B cell (primary cell): ENCODE data around the gene PRPS2. TPM values are rescaled to one million over a fixed set of nuclear protein-coding genes. Genes with fewer than 3 reads are reported as not detected.

Source experiments
- ATAC-seq: fragments of 200-7000 bp; cut with Tn5 transposase; one replicate; pipeline ENCODE4 v1.10.0; 2021; ENCODE audit warnings: low read depth, mild to moderate bottlenecking, moderate number of reproducible peaks, moderate library complexity
- CTCF ChIA-PET: fragments of 350-600 bp; sonication (Branson Sonifier 250); formaldehyde crosslinking; loops from one replicate; lab custom pipeline; 2021; ENCODE audit warnings: antibody characterized with exemption, inconsistent platforms; lab: Charles Lee
- POLR2A ChIA-PET: fragments of 350-600 bp; sonication (Branson Sonifier 250); formaldehyde crosslinking; loops from one replicate; lab custom pipeline; 2021; ENCODE audit warnings: antibody characterized with exemption; lab: Charles Lee
- DNase-seq: peaks from one replicate; pipeline ENCODE4 v3.0.0; 2013
- H2AFZ ChIP-seq: 2 replicates; pipeline ENCODE4 v1.6.1; 2012; ENCODE audit warnings: mild to moderate bottlenecking, low read depth, low read length; ENCODE audit not compliant: insufficient read depth, poor library complexity, severe bottlenecking
- H3K27ac ChIP-seq, 2 donors: 1 replicate in 1 of 2; 2 replicates in 1 of 2; pipeline ENCODE4 v1.5.1; 2012 to 2013; ENCODE audit warnings: low read length in 2 of 2, mild to moderate bottlenecking in 2 of 2, moderate library complexity in 1 of 2
- H3K27me3 ChIP-seq, 4 experiments: fragments of 200-600 bp in 1 of 4; sonication (generic) in 1 of 4; replicated peaks in 1 of 4; 1 replicate in 2 of 4; 2 replicates in 2 of 4; pipeline versions ENCODE4 v1.6.1 to v1.7.0; 2013 to 2016; ENCODE audit warnings: low read length in 3 of 4, mild to moderate bottlenecking in 2 of 4, mixed read lengths in 1 of 4, moderate library complexity in 1 of 4; ENCODE audit not compliant: insufficient read depth in 4 of 4, control insufficient read depth in 3 of 4; ENCODE audit errors: control extremely low read depth in 1 of 4
- H3K36me3 ChIP-seq, 2 experiments: replicated peaks in 1 of 2; 1 replicate in 1 of 2; 2 replicates in 1 of 2; pipeline versions ENCODE4 v1.6.1 to v1.7.1; 2013; ENCODE audit warnings: low read length in 1 of 2; ENCODE audit not compliant: insufficient read depth in 2 of 2, control insufficient read depth in 1 of 2; ENCODE audit errors: control extremely low read depth in 1 of 2, extremely low read depth in 1 of 2
- H3K4me1 ChIP-seq, 2 donors: fragments of 200-600 bp in 1 of 2; sonication (generic) in 1 of 2; 1 replicate in 1 of 2; 2 replicates in 1 of 2; pipeline versions ENCODE4 v1.5.1 to v1.6.1; 2013 to 2017; ENCODE audit warnings: low read length in 2 of 2; ENCODE audit not compliant: control insufficient read depth in 2 of 2, insufficient read depth in 2 of 2
- H3K4me2 ChIP-seq: replicated peaks from 2 replicates; pipeline ENCODE3; 2012; ENCODE audit warnings: mild to moderate bottlenecking, low read depth, low read length; ENCODE audit not compliant: poor library complexity, severe bottlenecking
- H3K4me3 ChIP-seq, 5 experiments: fragments of 200-600 bp in 1 of 5; sonication (generic) in 1 of 5; 1 replicate in 3 of 5; 2 replicates in 2 of 5; pipeline versions ENCODE4 v1.5.1 to v1.7.0; 2011 to 2016; ENCODE audit warnings: low read length in 4 of 5, mild to moderate bottlenecking in 4 of 5, low read depth in 2 of 5, control low read depth in 1 of 5, moderate library complexity in 1 of 5; ENCODE audit not compliant: insufficient read depth in 1 of 5; ENCODE audit errors: control extremely low read depth in 1 of 5, extremely low read depth in 1 of 5
- H3K79me2 ChIP-seq: fragments of 200-600 bp; sonication (generic); one replicate; pipeline ENCODE4 v1.6.0; 2016; ENCODE audit warnings: low read length; ENCODE audit not compliant: control insufficient read depth, insufficient read depth
- H3K9ac ChIP-seq: fragments of 200-600 bp; sonication (generic); 2 replicates; pipeline ENCODE4 v1.6.1; 2017; ENCODE audit warnings: mild to moderate bottlenecking, low read length, moderate library complexity
- H3K9me3 ChIP-seq, 3 donors: one replicate each; pipeline versions ENCODE4 v1.6.1 to v1.7.1; 2013; ENCODE audit warnings: low read length in 2 of 3; ENCODE audit not compliant: control insufficient read depth in 2 of 3, insufficient read depth in 1 of 3; ENCODE audit errors: control extremely low read depth in 1 of 3
- H4K20me1 ChIP-seq: 2 replicates; pipeline ENCODE4 v1.6.0; 2012; ENCODE audit warnings: mild to moderate bottlenecking, low read length; ENCODE audit not compliant: insufficient read depth, control insufficient read depth, poor library complexity, severe bottlenecking
- H3K27ac Mint-ChIP-seq: one replicate; pipeline ENCODE4 v1.8.0; 2021; ENCODE audit warnings: mixed read lengths
- H3K27me3 Mint-ChIP-seq: one replicate; pipeline ENCODE4 v1.8.0; 2021; ENCODE audit warnings: mixed read lengths
- H3K4me1 Mint-ChIP-seq: one replicate; pipeline ENCODE4 v1.8.0; 2021; ENCODE audit warnings: mixed read lengths
- H3K4me3 Mint-ChIP-seq: one replicate; pipeline ENCODE4 v1.8.0; 2021; ENCODE audit warnings: mixed read lengths
- H3K9me3 Mint-ChIP-seq: one replicate; pipeline ENCODE4 v1.8.0; 2022; ENCODE audit warnings: mixed read lengths; ENCODE audit not compliant: insufficient read depth
- CTCF ChIP-seq: fragments of 200-600 bp; IDR thresholded peaks from one replicate; pipeline ENCODE4 v1.8.0; 2022; ENCODE audit warnings: antibody characterized with exemption, mild to moderate bottlenecking
- EZH2 ChIP-seq: IDR thresholded peaks from 2 replicates; pipeline ENCODE4 v1.6.1; 2012; ENCODE audit warnings: borderline replicate concordance, low read depth, mild to moderate bottlenecking, moderate library complexity, low read length; ENCODE audit not compliant: insufficient read depth, poor library complexity, severe bottlenecking
- WGBS: methylation state at CpG from one replicate; pipeline ENCODE4 v1.1.5; 2013; ENCODE audit warnings: missing lambda C conversion rate; ENCODE audit not compliant: insufficient coverage; 5-methylcytosine and 5-hydroxymethylcytosine counted together
- intact Hi-C: fragments of 100-400 bp; cut with micrococcal nuclease; formaldehyde crosslinking; loops from one replicate; pipeline ENCODE4 v1.10.0; 2022
- polyA plus RNA-seq: library from polyadenylated mRNA; depleted of rRNA; stranded (reverse); fragments of >200 nt; gene quantifications from 2 replicates; pipeline ENCODE4 v1.2.3, GENCODE V29; 2012
- total RNA-seq, 2 donors: library from RNA; stranded (reverse); fragments of 120-200 nt in 1 of 2; gene quantifications; 1 replicate in 1 of 2; 2 replicates in 1 of 2; pipeline versions ENCODE4 v1.2.3 to v1.2.4, GENCODE V29; 2013 to 2022

The PRPS2 gene
- total and polyA plus RNA-seq, 2 donors (not counting 1 experiment from before 2014, with no cell fraction given), result 11.6 to 31.1 TPM

GRCh38 chrX:12792711-12793110, 1.5 kb downstream of the PRPS2 start:
- no peak for TF ChIP-seq CTCF
- no peak for TF ChIP-seq EZH2
- Mint-ChIP-seq H3K4me3 (peak overlapping the region; percentile 79), H3K4me1 (peaks cover 29% of the 10 kb centered on the region), H3K27me3 (no peaks in the 10 kb centered on the region), H3K9me3 (no peaks in the 10 kb centered on the region), H3K27ac (no peak overlapping the region)
- Histone ChIP-seq H3K79me2 (peaks cover 20% of the 10 kb centered on the region), H3K27me3 (no peaks in the 10 kb centered on the region), H3K36me3 (peaks cover under 1 to 2% of the 10 kb centered on the region in 2 experiments), H3K27ac (no peak overlapping the region), H3K4me1 (peaks cover 0 to 11% of the 10 kb centered on the region in 2 donors), H4K20me1 (no peaks in the 10 kb centered on the region), H2AFZ (no peak overlapping the region), H3K9ac (no peak overlapping the region), H3K9me3 (no peaks in the 10 kb centered on the region), H3K4me3 (peak overlapping the region in 1 of 5 experiments; percentile 71), H3K4me2 (peak overlapping the region; percentile 69)
- intact Hi-C loops, result loop anchor here (5.0 kb wide), 1 partner anchor 1240 kb away; no protein-coding TSS in a partner anchor
- ChIA-PET POLR2A (no interaction called here), CTCF (interaction anchor here (1.4 to 2.7 kb wide), 3 partner anchors 9 to 21 kb away, joined by 5 to 7 read pairs (median 5); no protein-coding TSS in a partner anchor)
- WGBS, result no CpG with 5 or more reads among the region's 3 CpGs
- ATAC-seq, result no peak
- DNase-seq, result no peak

DNA sequence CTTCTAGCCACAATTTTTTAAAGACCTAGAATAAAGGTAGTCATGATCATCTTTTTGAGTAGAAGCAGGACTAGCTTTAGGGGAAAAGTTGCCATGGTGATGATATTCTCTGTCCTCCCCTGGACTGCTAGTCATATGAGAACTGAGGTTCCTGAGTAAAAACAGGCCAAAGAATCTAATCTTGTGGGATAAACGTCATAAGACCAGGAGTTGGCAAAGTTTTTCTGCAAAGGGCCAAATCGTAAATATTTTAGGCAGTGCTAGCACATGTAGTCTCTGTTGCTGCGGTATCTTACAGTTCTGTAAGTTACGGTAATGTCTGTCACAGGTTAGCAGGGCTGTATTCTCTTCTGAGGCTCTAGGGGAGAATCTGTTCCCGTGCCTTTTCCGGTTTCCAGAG, 3.4 kb downstream of the PRPS2 start:
- Histone ChIP-seq H3K4me2 (no peak overlapping the region), H3K27me3 (no peaks in the 10 kb centered on the region), H3K9ac (no peak overlapping the region), H3K79me2 (peaks cover 20% of the 10 kb centered on the region), H3K4me3 (no peak overlapping the region), H4K20me1 (no peaks in the 10 kb centered on the region), H3K27ac (no peak overlapping the region), H2AFZ (no peak overlapping the region), H3K4me1 (peaks cover 0 to 11% of the 10 kb centered on the region in 2 donors), H3K36me3 (peaks cover 1 to 6% of the 10 kb centered on the region in 2 experiments), H3K9me3 (no peaks in the 10 kb centered on the region)
- Mint-ChIP-seq H3K4me1 (peaks cover 29% of the 10 kb centered on the region), H3K27ac (no peak overlapping the region), H3K4me3 (no peak overlapping the region), H3K9me3 (no peaks in the 10 kb centered on the region), H3K27me3 (no peaks in the 10 kb centered on the region)
- intact Hi-C loops, result loop anchor here (5.0 kb wide), 1 partner anchor 1238 kb away; no protein-coding TSS in a partner anchor
- DNase-seq (no peak), ATAC-seq (no peak)
- WGBS, result 87% methylated on average over 3 of the region's 6 CpGs
- TF ChIP-seq EZH2 (no peak), CTCF (no peak)
- CTCF ChIA-PET, result no interaction called here
- POLR2A ChIA-PET, result no interaction called here
